CD4-positive, alpha-beta T cell treated with Interleukin-1 beta for 1 hour (primary cell): ENCODE data around the gene UBE2E2.
A peak's percentile ranks its signal among the peaks of the same experiment; 100 is the strongest.

Source experiments
- DNase-seq, 2 donors: peaks; one replicate each; pipeline ENCODE4 v3.0.0-alpha.2; 2020 to 2022

UBE2E2 gene

GRCh38 chr3:23288286-23288685 lies 85.2 kb downstream of the UBE2E2 start:
- no peak for DNase-seq

- no peak for DNase-seq
These were observed 85.6 kb downstream of the UBE2E2 start for GRCh38 chr3:23288715-23289114.

GRCh38 chr3:23292432-23292831 lies 89.3 kb downstream of the UBE2E2 start:
- no peak for DNase-seq

GRCh38 chr3:23294770-23295387 lies 91.8 kb downstream of the UBE2E2 start:
- DNase-seq, result no peak

- DNase-seq, result no peak
These were observed 98.7 kb downstream of the UBE2E2 start for GRCh38 chr3:23301819-23302218.

- no peak for DNase-seq
These were observed 99.1 kb downstream of the UBE2E2 start for GRCh38 chr3:23302271-23302670.

GRCh38 chr3:23303601-23304217 lies 100.6 kb downstream of the UBE2E2 start:
- DNase-seq, result no peak

GRCh38 chr3:23304424-23304823 lies 101.3 kb downstream of the UBE2E2 start:
- no peak for DNase-seq

GRCh38 chr3:23308986-23309625 lies 106.0 kb downstream of the UBE2E2 start:
- DNase-seq, result no peak

GRCh38 chr3:23312866-23313265 lies 109.7 kb downstream of the UBE2E2 start:
- DNase-seq, result no peak

GRCh38 chr3:23314981-23315762 lies 112.0 kb downstream of the UBE2E2 start:
- DNase-seq, result no peak

GRCh38 chr3:23316924-23317323 lies 113.8 kb downstream of the UBE2E2 start:
- DNase-seq, result no peak

GRCh38 chr3:23319366-23320312 lies 116.5 kb downstream of the UBE2E2 start:
- no peak for DNase-seq

GRCh38 chr3:23320586-23321570 lies 117.8 kb downstream of the UBE2E2 start:
- no peak for DNase-seq

GRCh38 chr3:23324745-23325144 lies 121.6 kb downstream of the UBE2E2 start:
- DNase-seq, result peak in 1 of 2 donors; percentile 7

- DNase-seq, result no peak
These were observed 122.4 kb downstream of the UBE2E2 start for GRCh38 chr3:23325466-23326065.

- DNase-seq, result no peak
These were observed 126.5 kb downstream of the UBE2E2 start for GRCh38 chr3:23329471-23330105.

GRCh38 chr3:23330568-23330967 lies 127.4 kb downstream of the UBE2E2 start:
- no peak for DNase-seq

- no peak for DNase-seq
These were observed 128.2 kb downstream of the UBE2E2 start for GRCh38 chr3:23331141-23331935.
